H1 (cell line): ENCODE data around the gene LHX2. TPM values are rescaled to one million over a fixed set of nuclear protein-coding genes. Genes with fewer than 3 reads are reported as not detected.
A peak's percentile ranks its signal among the peaks of the same experiment; 100 is the strongest.

ENCODE experiments used
- BACH1 ChIP-seq: IDR thresholded peaks from 2 replicates; pipeline ENCODE4 v1.6.1; 2012; ENCODE audit warnings: low read length, improper control_type of control experiment
- BRCA1 ChIP-seq: IDR thresholded peaks from 2 replicates; pipeline ENCODE4 v1.6.1; 2012; ENCODE audit warnings: low read depth, low read length, improper control_type of control experiment
- CHD1 ChIP-seq: IDR thresholded peaks from 2 replicates; pipeline ENCODE4 v1.6.1; 2012; ENCODE audit warnings: low read depth, low read length, improper control_type of control experiment
- CTBP2 ChIP-seq: IDR thresholded peaks from 2 replicates; pipeline ENCODE4 v1.7.0; 2011; ENCODE audit warnings: borderline replicate concordance, mild to moderate bottlenecking, moderate library complexity, mixed read lengths, low read length; ENCODE audit not compliant: insufficient read depth, insufficient read length
- EZH2 ChIP-seq: fragments of 200-600 bp; sonication (generic); IDR thresholded peaks from 2 replicates; pipeline ENCODE4 v1.7.1; 2012; ENCODE audit warnings: low read depth, mild to moderate bottlenecking, moderate library complexity, low read length, inconsistent platforms; ENCODE audit not compliant: severe bottlenecking
- JUND ChIP-seq: IDR thresholded peaks from 2 replicates; pipeline ENCODE4 v1.6.1; 2011; ENCODE audit warnings: mild to moderate bottlenecking, improper control_type of control experiment, low read length
- KDM4A ChIP-seq: IDR thresholded peaks from one replicate; pipeline ENCODE4 v1.7.1; 2012; ENCODE audit warnings: low read depth, mild to moderate bottlenecking, moderate library complexity, low read length, inconsistent platforms; ENCODE audit not compliant: severe bottlenecking
- SP2 ChIP-seq: IDR thresholded peaks from 2 replicates; pipeline ENCODE4 v1.6.1; 2012; ENCODE audit warnings: mild to moderate bottlenecking, low read length, inconsistent platforms
- SRF ChIP-seq: IDR thresholded peaks from 2 replicates; pipeline ENCODE4 v1.6.1; 2011; ENCODE audit warnings: mild to moderate bottlenecking, low read depth, low read length, moderate library complexity
- TAF1 ChIP-seq: IDR thresholded peaks from 2 replicates; pipeline ENCODE4 v1.6.1; 2011; ENCODE audit warnings: mild to moderate bottlenecking, low read depth, low read length
- TAF7 ChIP-seq: optimal IDR thresholded peaks from 2 replicates; pipeline ENCODE3; 2011; ENCODE audit warnings: low read depth, mild to moderate bottlenecking, inconsistent platforms, low read length, moderate library complexity, borderline replicate concordance
- polyA plus RNA-seq, 7 experiments: library from polyadenylated mRNA; depleted of rRNA in 3 of 7; stranded (reverse) in 5 of 7; unstranded in 2 of 7; fragments of >200 nt in 5 of 7; fragments of 200-250 nt in 2 of 7; gene quantifications; 1 replicate in 5 of 7; 2 replicates in 1 of 7; 4 replicates in 1 of 7; pipeline versions ENCODE4 v1.2.1 to v1.2.3, GENCODE V29; 2011 to 2013; ENCODE audit warnings: missing spikeins in 2 of 7, mixed read lengths in 2 of 7
- total RNA-seq: library from RNA; stranded (reverse); fragmentation: NEBNext Ultra II Directional; extraction: Animal tissue kit (Norgen Biotek cat#: 25700); gene quantifications from 2 replicates; pipeline ENCODE4 v1.2.1, GENCODE V29; 2021

The LHX2 gene
- total and polyA plus RNA-seq, 2 of the 8 experiments (the other 6 are each of a cell fraction or from before 2014, with no cell fraction given), result 0.11 to 0.86 TPM

DNA sequence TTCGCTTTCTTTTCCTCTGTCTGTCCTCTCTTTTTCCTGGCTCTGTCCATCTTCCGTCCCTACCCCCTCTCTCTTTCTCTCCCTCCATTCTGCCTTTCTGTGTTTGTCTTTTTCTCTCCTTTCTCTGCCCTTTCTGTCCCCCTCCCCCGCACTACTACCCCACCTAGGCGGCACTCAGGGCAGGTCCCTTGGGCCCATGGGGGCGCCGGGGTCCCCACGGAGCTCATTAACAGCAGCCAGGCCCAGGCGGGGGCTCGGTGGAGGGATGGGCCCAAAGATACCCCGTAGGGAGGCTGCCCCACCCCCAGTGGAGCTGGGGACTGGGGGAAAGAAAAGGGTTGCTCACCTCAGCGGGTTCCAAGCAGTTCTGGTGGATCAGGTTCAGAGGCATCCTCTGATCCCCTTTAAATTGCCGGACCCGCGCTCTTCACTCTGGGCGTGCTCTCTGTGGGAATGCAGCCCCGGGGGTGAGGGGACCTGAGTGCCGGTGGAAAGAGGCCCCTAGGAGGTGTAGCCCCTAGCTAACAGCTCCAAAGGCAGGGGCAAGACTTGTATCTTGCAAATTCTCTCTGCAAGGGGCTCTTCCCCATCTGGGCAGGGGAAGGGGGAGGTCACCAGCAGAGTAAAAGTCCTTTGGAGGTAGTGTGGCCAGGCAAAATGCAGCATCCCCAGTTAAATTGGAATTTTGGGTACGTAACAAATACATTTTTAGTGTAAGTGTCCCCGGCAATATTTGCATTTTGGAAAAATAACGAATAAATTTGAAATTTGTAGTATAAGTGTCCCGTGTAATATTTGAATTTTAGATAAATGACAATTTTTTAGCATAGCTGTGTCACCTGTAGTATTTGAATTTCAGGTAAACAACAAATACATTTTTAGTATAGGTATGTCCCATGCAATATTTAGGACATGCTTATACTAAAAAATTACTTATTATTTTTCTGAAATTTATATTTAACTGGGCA, 7.4 kb downstream of the LHX2 start (continued):
- TF ChIP-seq SP2, result no peak
- TF ChIP-seq BACH1, result 0 out of 2 replicates have a peak, but pooled peaks have one; percentile 6
- no peak for TF ChIP-seq TAF7
- peak; percentile 46 for TF ChIP-seq KDM4A
- no peak for TF ChIP-seq TAF1
- TF ChIP-seq BRCA1, result no peak
- no peak for TF ChIP-seq CHD1
- TF ChIP-seq CTBP2, result peak; percentile 95
- no peak for TF ChIP-seq EZH2
- no peak for TF ChIP-seq SRF
- no peak for TF ChIP-seq JUND
